HepG2 (cell line): ENCODE results near the gene OSBPL10. TPM values are rescaled to one million over a fixed set of nuclear protein-coding genes. Genes with fewer than 3 reads are reported as not detected.

Experiments used
- BCL6 ChIP-seq: IDR thresholded peaks from 2 replicates; pipeline ENCODE4 v1.6.1; 2016; ENCODE audit warnings: missing genetic modification reagents, missing compliant biosample characterization
- EHMT2 ChIP-seq: fragments of 200-600 bp; sonication (generic); IDR thresholded peaks from 2 replicates; pipeline ENCODE4 v1.7.0; 2017; ENCODE audit warnings: antibody characterized with exemption, low read depth, low read length, borderline replicate concordance
- HNF4A ChIP-seq: sonication (generic); formaldehyde crosslinking; IDR thresholded peaks from 2 replicates; pipeline ENCODE4 v1.4.0; 2020; ENCODE audit warnings: missing genetic modification reagents
- RFX1 ChIP-seq: fragments of 450-650 bp; IDR thresholded peaks from 2 replicates; pipeline ENCODE4 v1.6.1; 2017
- SOX13 ChIP-seq, 3 experiments: fragments of 450-650 bp in 1 of 3; sonication (generic) in 1 of 3; formaldehyde crosslinking in 1 of 3; IDR thresholded peaks in 2 of 3; conservative IDR thresholded peaks in 1 of 3; 2 replicates each; pipeline versions ENCODE4 v1.5.0 to v1.6.1; 2016 to 2020; ENCODE audit warnings: antibody characterized with exemption in 1 of 3, mild to moderate bottlenecking in 1 of 3, missing compliant biosample characterization in 1 of 3, missing genetic modification reagents in 1 of 3, moderate library complexity in 1 of 3
- SOX5 ChIP-seq: IDR thresholded peaks from 2 replicates; pipeline ENCODE4 v1.6.1; 2016; ENCODE audit warnings: borderline replicate concordance
- TEAD3 ChIP-seq: optimal IDR thresholded peaks from 2 replicates; pipeline ENCODE3; 2016; ENCODE audit warnings: borderline replicate concordance
- polyA plus RNA-seq, 8 experiments: library from polyadenylated mRNA; depleted of rRNA in 3 of 8; stranded (reverse) in 7 of 8; unstranded in 1 of 8; fragments of >200 nt; fragmentation: Illumina TruSeq in 4 of 8; extraction: Trizol in 4 of 8; gene quantifications; 2 replicates each; pipeline versions ENCODE4 v1.2.1 to v1.2.3, GENCODE V29; 2011 to 2016; ENCODE audit warnings: low read depth in 4 of 8, missing spikeins in 1 of 8, mixed read lengths in 1 of 8; ENCODE audit not compliant: insufficient read depth in 1 of 8
- total RNA-seq, 5 experiments: library from RNA; depleted of rRNA; stranded (reverse); fragments of >200 nt; fragmentation: Illumina TruSeq; extraction: Trizol; gene quantifications; 2 replicates each; pipeline ENCODE4 v1.2.3, GENCODE V29; 2016; ENCODE audit warnings: low read depth in 1 of 5
- TF ChIP-seq, protein P1 (sequence below): sonication (generic); formaldehyde crosslinking; conservative IDR thresholded peaks from 2 replicates; pipeline ENCODE4 v1.4.0; 2020; ENCODE audit warnings: mild to moderate bottlenecking, missing genetic modification reagents, moderate library complexity
- TF ChIP-seq, protein P2 (sequence below): IDR thresholded peaks from 2 replicates; pipeline ENCODE4 v1.6.1; 2016; ENCODE audit warnings: missing compliant biosample characterization, missing genetic modification reagents, borderline replicate concordance
- TF ChIP-seq, protein P3 (sequence below): IDR thresholded peaks from 2 replicates; pipeline ENCODE4 v1.6.1; 2012; ENCODE audit warnings: low read depth, low read length, improper control_type of control experiment
- TF ChIP-seq, protein P4 (sequence below): sonication (generic); formaldehyde crosslinking; IDR thresholded peaks from 2 replicates; pipeline ENCODE4 v1.4.0; 2020; ENCODE audit warnings: missing genetic modification reagents, borderline replicate concordance
- TF ChIP-seq, protein P5 (sequence below): sonication (generic); formaldehyde crosslinking; IDR thresholded peaks from 2 replicates; pipeline ENCODE4 v1.8.1; 2023; ENCODE audit warnings: missing genetic modification reagents, inconsistent platforms, borderline replicate concordance

Gene OSBPL10
- total and polyA plus RNA-seq, 2 of the 13 experiments (the other 11 are each of a cell fraction or from before 2014, with no cell fraction given) = 10.3 to 28.6 TPM

DNA sequence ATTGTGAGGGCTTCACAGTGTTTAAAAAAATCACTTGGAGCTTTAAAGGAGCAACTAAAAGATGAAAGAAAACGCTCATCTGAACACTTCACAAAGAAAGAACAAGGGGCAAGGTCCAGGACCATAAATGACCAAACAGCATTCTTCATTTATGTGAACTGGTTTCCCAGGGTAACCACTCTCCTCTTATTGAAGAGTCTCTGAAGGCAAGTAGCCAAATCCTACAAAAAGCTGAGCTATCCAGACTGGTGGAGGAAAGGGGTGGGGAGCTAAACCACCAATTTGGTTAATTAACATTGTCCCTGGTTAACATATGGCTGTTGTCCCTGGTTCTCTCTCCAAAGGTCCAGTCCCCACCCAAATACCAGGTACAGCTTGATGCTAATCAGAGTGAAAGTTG lies 58.1 kb downstream of the OSBPL10 start (continued):
- TF ChIP-seq, protein P1, sequence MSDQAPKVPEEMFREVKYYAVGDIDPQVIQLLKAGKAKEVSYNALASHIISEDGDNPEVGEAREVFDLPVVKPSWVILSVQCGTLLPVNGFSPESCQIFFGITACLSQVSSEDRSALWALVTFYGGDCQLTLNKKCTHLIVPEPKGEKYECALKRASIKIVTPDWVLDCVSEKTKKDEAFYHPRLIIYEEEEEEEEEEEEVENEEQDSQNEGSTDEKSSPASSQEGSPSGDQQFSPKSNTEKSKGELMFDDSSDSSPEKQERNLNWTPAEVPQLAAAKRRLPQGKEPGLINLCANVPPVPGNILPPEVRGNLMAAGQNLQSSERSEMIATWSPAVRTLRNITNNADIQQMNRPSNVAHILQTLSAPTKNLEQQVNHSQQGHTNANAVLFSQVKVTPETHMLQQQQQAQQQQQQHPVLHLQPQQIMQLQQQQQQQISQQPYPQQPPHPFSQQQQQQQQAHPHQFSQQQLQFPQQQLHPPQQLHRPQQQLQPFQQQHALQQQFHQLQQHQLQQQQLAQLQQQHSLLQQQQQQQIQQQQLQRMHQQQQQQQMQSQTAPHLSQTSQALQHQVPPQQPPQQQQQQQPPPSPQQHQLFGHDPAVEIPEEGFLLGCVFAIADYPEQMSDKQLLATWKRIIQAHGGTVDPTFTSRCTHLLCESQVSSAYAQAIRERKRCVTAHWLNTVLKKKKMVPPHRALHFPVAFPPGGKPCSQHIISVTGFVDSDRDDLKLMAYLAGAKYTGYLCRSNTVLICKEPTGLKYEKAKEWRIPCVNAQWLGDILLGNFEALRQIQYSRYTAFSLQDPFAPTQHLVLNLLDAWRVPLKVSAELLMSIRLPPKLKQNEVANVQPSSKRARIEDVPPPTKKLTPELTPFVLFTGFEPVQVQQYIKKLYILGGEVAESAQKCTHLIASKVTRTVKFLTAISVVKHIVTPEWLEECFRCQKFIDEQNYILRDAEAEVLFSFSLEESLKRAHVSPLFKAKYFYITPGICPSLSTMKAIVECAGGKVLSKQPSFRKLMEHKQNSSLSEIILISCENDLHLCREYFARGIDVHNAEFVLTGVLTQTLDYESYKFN (CRISPR knock-in tag) = peak; percentile 76
- peak; percentile 24; the same call in 1 of the 2 replicates for TF ChIP-seq EHMT2
- peak; percentile 68; the same call in 1 of the 2 replicates for TF ChIP-seq RFX1
- peak; percentile 12 for TF ChIP-seq TEAD3 (CRISPR knock-in tag)
- peak; percentile 37; the same call in 1 of the 2 replicates for TF ChIP-seq BCL6 (CRISPR knock-in tag)
- peak; percentile 65 for TF ChIP-seq HNF4A (CRISPR knock-in tag)
- TF ChIP-seq SOX13 (IDR thresholded peaks at IDR 0.05) = no peak
- TF ChIP-seq SOX13 (CRISPR knock-in tag; conservative IDR thresholded peaks at IDR 0.05 in 1 of 2, IDR thresholded peaks at IDR 0.05 in 1 of 2) = peak in 1 of 2 experiments; percentile 53; a peak in 2 of 4 replicates
- TF ChIP-seq, protein P2, sequence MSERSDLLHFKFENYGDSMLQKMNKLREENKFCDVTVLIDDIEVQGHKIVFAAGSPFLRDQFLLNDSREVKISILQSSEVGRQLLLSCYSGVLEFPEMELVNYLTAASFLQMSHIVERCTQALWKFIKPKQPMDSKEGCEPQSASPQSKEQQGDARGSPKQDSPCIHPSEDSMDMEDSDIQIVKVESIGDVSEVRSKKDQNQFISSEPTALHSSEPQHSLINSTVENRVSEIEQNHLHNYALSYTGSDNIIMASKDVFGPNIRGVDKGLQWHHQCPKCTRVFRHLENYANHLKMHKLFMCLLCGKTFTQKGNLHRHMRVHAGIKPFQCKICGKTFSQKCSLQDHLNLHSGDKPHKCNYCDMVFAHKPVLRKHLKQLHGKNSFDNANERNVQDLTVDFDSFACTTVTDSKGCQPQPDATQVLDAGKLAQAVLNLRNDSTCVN (CRISPR knock-in tag) = no peak
- TF ChIP-seq, protein P3, sequence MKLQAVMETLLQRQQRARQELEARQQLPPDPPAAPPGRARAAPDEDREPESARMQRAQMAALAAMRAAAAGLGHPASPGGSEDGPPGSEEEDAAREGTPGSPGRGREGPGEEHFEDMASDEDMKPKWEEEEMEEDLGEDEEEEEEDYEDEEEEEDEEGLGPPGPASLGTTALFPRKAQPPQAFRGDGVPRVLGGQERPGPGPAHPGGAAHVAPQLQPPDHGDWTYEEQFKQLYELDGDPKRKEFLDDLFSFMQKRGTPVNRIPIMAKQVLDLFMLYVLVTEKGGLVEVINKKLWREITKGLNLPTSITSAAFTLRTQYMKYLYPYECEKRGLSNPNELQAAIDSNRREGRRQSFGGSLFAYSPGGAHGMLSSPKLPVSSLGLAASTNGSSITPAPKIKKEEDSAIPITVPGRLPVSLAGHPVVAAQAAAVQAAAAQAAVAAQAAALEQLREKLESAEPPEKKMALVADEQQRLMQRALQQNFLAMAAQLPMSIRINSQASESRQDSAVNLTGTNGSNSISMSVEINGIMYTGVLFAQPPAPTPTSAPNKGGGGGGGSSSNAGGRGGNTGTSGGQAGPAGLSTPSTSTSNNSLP = 0 out of 2 replicates have a peak, but pooled peaks have one; percentile 13
- peak; percentile 44 for TF ChIP-seq SOX5 (CRISPR knock-in tag)
- TF ChIP-seq, protein P4, sequence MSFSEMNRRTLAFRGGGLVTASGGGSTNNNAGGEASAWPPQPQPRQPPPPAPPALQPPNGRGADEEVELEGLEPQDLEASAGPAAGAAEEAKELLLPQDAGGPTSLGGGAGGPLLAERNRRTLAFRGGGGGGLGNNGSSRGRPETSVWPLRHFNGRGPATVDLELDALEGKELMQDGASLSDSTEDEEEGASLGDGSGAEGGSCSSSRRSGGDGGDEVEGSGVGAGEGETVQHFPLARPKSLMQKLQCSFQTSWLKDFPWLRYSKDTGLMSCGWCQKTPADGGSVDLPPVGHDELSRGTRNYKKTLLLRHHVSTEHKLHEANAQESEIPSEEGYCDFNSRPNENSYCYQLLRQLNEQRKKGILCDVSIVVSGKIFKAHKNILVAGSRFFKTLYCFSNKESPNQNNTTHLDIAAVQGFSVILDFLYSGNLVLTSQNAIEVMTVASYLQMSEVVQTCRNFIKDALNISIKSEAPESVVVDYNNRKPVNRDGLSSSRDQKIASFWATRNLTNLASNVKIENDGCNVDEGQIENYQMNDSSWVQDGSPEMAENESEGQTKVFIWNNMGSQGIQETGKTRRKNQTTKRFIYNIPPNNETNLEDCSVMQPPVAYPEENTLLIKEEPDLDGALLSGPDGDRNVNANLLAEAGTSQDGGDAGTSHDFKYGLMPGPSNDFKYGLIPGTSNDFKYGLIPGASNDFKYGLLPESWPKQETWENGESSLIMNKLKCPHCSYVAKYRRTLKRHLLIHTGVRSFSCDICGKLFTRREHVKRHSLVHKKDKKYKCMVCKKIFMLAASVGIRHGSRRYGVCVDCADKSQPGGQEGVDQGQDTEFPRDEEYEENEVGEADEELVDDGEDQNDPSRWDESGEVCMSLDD (CRISPR knock-in tag) = no peak
- TF ChIP-seq, protein P5, sequence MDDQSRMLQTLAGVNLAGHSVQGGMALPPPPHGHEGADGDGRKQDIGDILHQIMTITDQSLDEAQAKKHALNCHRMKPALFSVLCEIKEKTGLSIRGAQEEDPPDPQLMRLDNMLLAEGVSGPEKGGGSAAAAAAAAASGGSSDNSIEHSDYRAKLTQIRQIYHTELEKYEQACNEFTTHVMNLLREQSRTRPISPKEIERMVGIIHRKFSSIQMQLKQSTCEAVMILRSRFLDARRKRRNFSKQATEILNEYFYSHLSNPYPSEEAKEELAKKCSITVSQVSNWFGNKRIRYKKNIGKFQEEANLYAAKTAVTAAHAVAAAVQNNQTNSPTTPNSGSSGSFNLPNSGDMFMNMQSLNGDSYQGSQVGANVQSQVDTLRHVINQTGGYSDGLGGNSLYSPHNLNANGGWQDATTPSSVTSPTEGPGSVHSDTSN = no peak
- TF ChIP-seq, all 625 proteins: peak for 17
